Bronchial epithelial cell (primary cell): Measurements from ENCODE around the gene IL9. TPM values are rescaled to one million over a fixed set of nuclear protein-coding genes. Genes with fewer than 3 reads are reported as not detected.

Experiments
- DNase-seq: peaks from one replicate; pipeline ENCODE4 v3.0.0-alpha.2; 2010; ENCODE audit warnings: low read depth
- FAIRE-seq: peaks from 2 replicates; lab custom pipeline; 2011; peaks lifted over from hg19 to GRCh38; lab: Jason Lieb, UNC
- H3K27me3 ChIP-seq: 2 replicates; pipeline ENCODE4 v1.5.1; 2011; ENCODE audit warnings: low read length; ENCODE audit not compliant: control insufficient read depth, insufficient read depth
- H3K36me3 ChIP-seq: 2 replicates; pipeline ENCODE4 v1.5.1; 2011; ENCODE audit warnings: low read length; ENCODE audit not compliant: control insufficient read depth, insufficient read depth
- H3K4me3 ChIP-seq: 2 replicates; pipeline ENCODE4 v1.5.1; 2011; ENCODE audit warnings: mild to moderate bottlenecking, low read depth, low read length, control low read depth
- total RNA-seq: library from RNA; depleted of rRNA; stranded (reverse); fragments of >200 nt; gene quantifications from 2 replicates; pipeline ENCODE4 v1.2.1, GENCODE V29; 2014
- TF ChIP-seq, protein P1 (sequence below): IDR thresholded peaks from 2 replicates; pipeline ENCODE4 v1.5.1; 2011; ENCODE audit warnings: mild to moderate bottlenecking, moderate library complexity, low read length, control low read depth, inconsistent platforms; ENCODE audit not compliant: insufficient read depth, severe bottlenecking

IL9 gene
- total RNA-seq, 1 donor from 2014 or later = not detected

DNA sequence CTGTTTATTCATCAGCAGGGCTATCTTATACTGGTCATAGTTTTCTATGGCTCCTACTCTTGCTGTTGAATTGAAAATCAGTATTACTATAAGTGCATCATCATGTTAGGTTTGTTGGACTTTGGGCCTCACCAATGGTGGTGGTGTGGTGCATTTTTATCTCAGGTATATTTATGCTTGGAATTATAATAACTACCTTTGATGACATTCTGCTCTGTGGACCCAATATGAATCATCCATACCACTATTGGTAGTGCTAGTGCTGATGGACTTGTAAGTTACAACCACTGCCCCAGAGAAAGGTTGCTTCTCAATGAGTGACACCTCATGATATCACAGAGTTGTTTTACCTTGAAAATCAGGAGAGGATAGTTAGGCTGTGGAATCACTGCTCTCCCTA is 28.0 kb downstream of the IL9 start:
- no peak overlapping the region for H3K4me3 ChIP-seq
- TF ChIP-seq, protein P1, sequence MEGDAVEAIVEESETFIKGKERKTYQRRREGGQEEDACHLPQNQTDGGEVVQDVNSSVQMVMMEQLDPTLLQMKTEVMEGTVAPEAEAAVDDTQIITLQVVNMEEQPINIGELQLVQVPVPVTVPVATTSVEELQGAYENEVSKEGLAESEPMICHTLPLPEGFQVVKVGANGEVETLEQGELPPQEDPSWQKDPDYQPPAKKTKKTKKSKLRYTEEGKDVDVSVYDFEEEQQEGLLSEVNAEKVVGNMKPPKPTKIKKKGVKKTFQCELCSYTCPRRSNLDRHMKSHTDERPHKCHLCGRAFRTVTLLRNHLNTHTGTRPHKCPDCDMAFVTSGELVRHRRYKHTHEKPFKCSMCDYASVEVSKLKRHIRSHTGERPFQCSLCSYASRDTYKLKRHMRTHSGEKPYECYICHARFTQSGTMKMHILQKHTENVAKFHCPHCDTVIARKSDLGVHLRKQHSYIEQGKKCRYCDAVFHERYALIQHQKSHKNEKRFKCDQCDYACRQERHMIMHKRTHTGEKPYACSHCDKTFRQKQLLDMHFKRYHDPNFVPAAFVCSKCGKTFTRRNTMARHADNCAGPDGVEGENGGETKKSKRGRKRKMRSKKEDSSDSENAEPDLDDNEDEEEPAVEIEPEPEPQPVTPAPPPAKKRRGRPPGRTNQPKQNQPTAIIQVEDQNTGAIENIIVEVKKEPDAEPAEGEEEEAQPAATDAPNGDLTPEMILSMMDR = no peak
- FAIRE-seq (no peak), DNase-seq (no peak)
- no peaks in the 10 kb centered on the region for H3K36me3 ChIP-seq
- peaks cover 3% of the 10 kb centered on the region for H3K27me3 ChIP-seq

DNA sequence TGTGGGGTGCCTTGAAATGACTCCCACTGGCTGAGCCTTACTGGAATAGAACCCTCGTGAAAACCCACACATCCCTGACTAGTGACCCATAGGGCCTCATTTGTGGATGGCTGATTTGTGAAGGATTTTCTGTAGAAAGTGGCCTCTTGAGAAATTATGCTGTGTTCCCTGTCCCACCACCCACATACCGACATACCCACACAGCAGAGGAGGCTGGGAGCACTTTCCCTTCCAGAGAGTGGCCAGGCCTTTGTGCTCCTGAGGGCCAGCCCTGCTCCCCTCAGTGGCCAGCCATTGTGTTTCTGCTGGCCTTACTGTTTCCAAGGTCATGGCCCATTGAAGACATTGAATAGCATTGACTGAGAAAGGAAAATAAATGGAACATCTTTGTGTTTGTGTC is 29.6 kb downstream of the IL9 start:
- TF ChIP-seq, protein P1 = no peak
- Histone ChIP-seq H3K4me3 (no peak overlapping the region), H3K36me3 (no peaks in the 10 kb centered on the region), H3K27me3 (peaks cover 3% of the 10 kb centered on the region)
- DNase-seq (no peak), FAIRE-seq (no peak)

DNA sequence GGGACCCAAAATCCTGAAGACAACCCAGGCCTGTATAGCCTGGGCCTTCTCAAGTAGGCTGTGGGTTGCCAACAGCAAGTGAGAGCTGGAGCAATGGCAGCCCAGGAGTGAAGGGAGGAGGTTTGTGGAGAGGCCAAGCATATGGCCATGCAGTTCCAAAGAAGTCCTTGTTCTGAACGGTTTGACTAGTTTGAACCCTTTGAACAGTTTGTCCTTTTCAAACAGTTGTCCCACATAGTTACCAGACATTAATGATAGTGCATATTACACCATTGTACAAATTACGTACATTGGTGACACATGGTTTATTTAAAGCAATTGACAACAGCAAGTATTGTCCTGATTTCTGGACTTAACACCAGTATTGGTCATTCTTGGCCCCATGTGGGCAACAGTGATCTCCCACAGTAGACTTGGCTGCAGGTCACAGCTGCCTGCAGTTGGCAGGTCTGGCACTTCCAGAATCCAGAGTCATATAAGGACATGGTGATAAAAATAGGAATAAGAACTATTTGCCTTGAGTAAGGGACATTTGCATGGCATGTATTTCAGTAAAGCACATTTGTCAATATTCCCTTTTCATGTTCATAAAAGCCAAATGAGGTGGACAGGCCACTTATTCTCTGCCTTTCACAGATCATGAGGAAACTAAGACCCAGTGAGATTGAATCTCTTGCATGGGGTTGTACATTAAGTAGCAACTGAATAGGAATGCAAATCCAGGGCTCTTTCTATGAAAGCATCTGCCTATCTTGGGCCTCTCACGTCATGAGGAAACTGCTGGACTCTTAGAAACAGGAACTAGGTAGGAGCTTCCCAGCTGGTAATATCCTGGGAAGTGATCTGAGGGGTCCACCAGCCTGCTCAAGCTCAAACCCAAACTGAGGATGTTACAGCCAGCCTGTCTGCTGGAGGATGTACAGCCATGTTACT is 30.9 kb downstream of the IL9 start:
- Histone ChIP-seq H3K4me3 (no peak overlapping the region), H3K36me3 (no peaks in the 10 kb centered on the region), H3K27me3 (no peaks in the 10 kb centered on the region)
- DNase-seq (no peak), FAIRE-seq (no peak)
- TF ChIP-seq, protein P1 = no peak

DNA sequence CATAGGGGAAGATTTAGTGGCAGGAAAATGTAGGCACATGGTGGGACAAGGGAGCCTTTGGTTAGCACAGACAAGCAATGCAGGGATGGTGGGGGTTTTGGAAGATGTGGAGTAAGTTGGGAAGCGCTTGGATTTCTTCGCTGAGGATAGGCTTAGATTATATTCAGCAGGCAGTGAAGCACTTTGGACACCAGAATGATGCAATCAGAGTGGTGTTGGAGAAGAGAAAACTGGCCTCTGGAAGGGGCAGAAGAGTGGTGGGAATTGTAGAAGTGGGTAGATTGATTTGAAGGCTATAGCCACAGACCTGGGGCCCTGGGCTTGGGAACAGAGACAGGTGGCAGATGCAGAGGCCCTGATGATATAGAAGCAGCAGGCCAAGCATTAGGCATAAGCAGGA is 32.9 kb downstream of the IL9 start:
- no peak for DNase-seq
- FAIRE-seq = no peak
- no peaks in the 10 kb centered on the region for H3K36me3 ChIP-seq
- H3K4me3 ChIP-seq = no peak overlapping the region
- TF ChIP-seq, protein P1 = no peak
- peaks cover 2% of the 10 kb centered on the region for H3K27me3 ChIP-seq

DNA sequence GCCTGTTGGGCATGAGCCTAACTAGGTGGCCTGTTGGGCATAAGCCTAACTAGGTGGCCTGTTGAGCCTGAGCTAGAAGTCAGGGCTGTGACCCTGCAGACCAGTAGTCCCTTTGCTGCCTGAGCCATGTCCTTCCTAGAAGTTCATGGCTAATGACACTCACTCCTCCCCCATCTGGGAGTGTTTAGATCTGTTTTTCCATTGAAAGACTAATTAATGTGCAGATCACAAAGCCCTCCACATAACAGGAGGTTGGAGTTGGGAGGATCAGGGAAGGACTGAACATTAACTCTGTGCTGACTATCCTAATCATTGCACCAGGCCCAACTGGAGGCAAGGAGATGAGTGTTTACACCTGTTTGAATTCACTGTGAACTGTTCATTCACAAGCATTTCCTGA is 33.6 kb downstream of the IL9 start:
- TF ChIP-seq, protein P1 = no peak
- H3K4me3 ChIP-seq = no peak overlapping the region
- H3K27me3 ChIP-seq = peaks cover 2% of the 10 kb centered on the region
- DNase-seq (no peak), FAIRE-seq (no peak)
- H3K36me3 ChIP-seq = no peaks in the 10 kb centered on the region
